ENCODE measurements around the gene INTS1. TPM values are rescaled to one million over a fixed set of nuclear protein-coding genes. Genes with fewer than 3 reads are reported as not detected.

The INTS1 gene
- total and polyA plus RNA-seq, 2 experiments from 2014 or later = 35.1 to 111 TPM

GRCh38 chr7:1476859-1477258, 27.3 kb downstream of the INTS1 start:
- Histone ChIP-seq H4K20me1 (replicated peaks; ENCODE audit: insufficient read depth) (no peaks in the 10 kb centered on the region; the same call in 1 of the 2 replicates), H3K79me2 (replicated peaks; ENCODE audit: insufficient read depth) (no peaks in the 10 kb centered on the region; the same call in 1 of the 2 replicates), H3K4me1 (ENCODE audit: insufficient read depth) (no peaks in the 10 kb centered on the region), H3F3A (replicated peaks; ENCODE audit: low read depth) (0 out of 2 replicates have a peak, but pooled peaks cover 2% of the 10 kb centered on the region), H3K4me2 (no peak overlapping the region), H3K4me3 (no peak overlapping the region), H3K9me2 (ENCODE audit: insufficient read depth) (no peaks in the 10 kb centered on the region), H3K27me3 (ENCODE audit: insufficient read depth) (no peaks in the 10 kb centered on the region), H3K36me3 (ENCODE audit: insufficient read depth) (no peaks in the 10 kb centered on the region), H2AFZ (no peak overlapping the region), H3K27ac (ENCODE audit: low read depth) (no peak overlapping the region)
- Mint-ChIP-seq H3K27ac (no peak overlapping the region), H3K4me1 (no peaks in the 10 kb centered on the region), H3K27me3 (ENCODE audit: insufficient read depth, low read depth, poor library complexity) (peaks cover 3% of the 10 kb centered on the region), H3K4me3 (no peak overlapping the region), H3K9me3 (no peaks in the 10 kb centered on the region), H3K36me3 (ENCODE audit: low read depth) (peaks cover 13% of the 10 kb centered on the region)
- no peak for TF ChIP-seq ZNF114 (CRISPR knock-in tag; IDR thresholded peaks at IDR 0.05)
- no peak for TF ChIP-seq ZNF331 (CRISPR knock-in tag; IDR thresholded peaks at IDR 0.05; ENCODE audit: low read depth)
- no peak for TF ChIP-seq STAT1 (IDR thresholded peaks at IDR 0.05; ENCODE audit: unreplicated experiment)
- TF ChIP-seq ZNF462 (CRISPR knock-in tag; IDR thresholded peaks at IDR 0.05) = no peak
- TF ChIP-seq EZH2phosphoT487 (IDR thresholded peaks at IDR 0.05; ENCODE audit: unreplicated experiment) = no peak
- TF ChIP-seq REST (IDR thresholded peaks at IDR 0.05; ENCODE audit: unreplicated experiment) = no peak
- TF ChIP-seq CTCF (conservative IDR thresholded peaks at IDR 0.05; ENCODE audit: low read depth in 2 of 2) = no peak
- no peak for TF ChIP-seq ETS1 (IDR thresholded peaks at IDR 0.05)
- TF ChIP-seq CREB1 (CRISPR knock-in tag; IDR thresholded peaks at IDR 0.05; ENCODE audit: low read depth) = no peak
- ATAC-seq = no peak
- DNase-seq (ENCODE audit: low spot score) = no peak

Measured in GM23338 (cell line).